ENCODE measurements around the gene HERPUD1.

GRCh38 chr16:56884026-56884582 is 47.8 kb upstream of the HERPUD1 start:
- TF ChIP-seq CTCF (conservative IDR thresholded peaks at IDR 0.05; ENCODE audit: low read length) (no peak), EZH2phosphoT487 (IDR thresholded peaks at IDR 0.05; ENCODE audit: borderline replicate concordance) (no peak)
